ENCODE measurements around the gene HNRNPDL.

- TF ChIP-seq CTCF (IDR thresholded peaks at IDR 0.05) (no peak), EZH2 (IDR thresholded peaks at IDR 0.05; ENCODE audit: borderline replicate concordance, insufficient read depth, low read depth, low read length, poor library complexity, severe bottlenecking) (no peak)
Measured at GRCh38 chr4:82398263-82398662, 32.0 kb downstream of the HNRNPDL start.

Measured in B cell (primary cell).